Tibial nerve (tissue), 4 donors: ENCODE results near the gene ITGA1. TPM values are rescaled to one million over a fixed set of nuclear protein-coding genes. Genes with fewer than 3 reads are reported as not detected.

ENCODE experiments used
- DNase-seq, 2 donors: peaks; one replicate each; pipeline ENCODE4 v3.0.0-alpha.2; 2019; ENCODE audit warnings: low spot score in 2 of 2
- H3K27ac ChIP-seq, 4 donors: fragments of 200-600 bp; sonication (generic) in 3 of 4; one replicate each; pipeline ENCODE4 v1.5.1; 2017 to 2019; ENCODE audit warnings: mild to moderate bottlenecking in 1 of 4
- H3K27me3 ChIP-seq, 2 donors: fragments of 200-600 bp; sonication (generic) in 1 of 2; one replicate each; pipeline versions ENCODE4 v1.5.1 to v1.6.0; 2017 to 2019
- H3K36me3 ChIP-seq, 3 donors: fragments of 200-600 bp; sonication (generic); one replicate each; pipeline ENCODE4 v1.5.1; 2018 to 2019
- H3K4me1 ChIP-seq, 4 donors: fragments of 200-600 bp; sonication (generic) in 3 of 4; one replicate each; pipeline ENCODE4 v1.5.1; 2017 to 2019
- H3K4me3 ChIP-seq, 4 donors: fragments of 200-600 bp; sonication (generic) in 3 of 4; one replicate each; pipeline ENCODE4 v1.5.1; 2017 to 2019; ENCODE audit warnings: mild to moderate bottlenecking in 1 of 4, moderate library complexity in 1 of 4
- H3K9me3 ChIP-seq, 4 donors: fragments of 200-600 bp; sonication (generic) in 3 of 4; one replicate each; pipeline ENCODE4 v1.5.1; 2017 to 2019
- CTCF ChIP-seq, 5 experiments: fragments of 200-600 bp in 3 of 5; fragments of 450-650 bp in 2 of 5; sonication (generic) in 3 of 5; IDR thresholded peaks; one replicate each; pipeline ENCODE4 v1.5.1; 2016 to 2019; ENCODE audit warnings: antibody characterized with exemption in 5 of 5, mild to moderate bottlenecking in 3 of 5, moderate library complexity in 2 of 5
- EP300 ChIP-seq, 2 donors: sonication (generic); formaldehyde crosslinking; IDR thresholded peaks; one replicate each; pipeline ENCODE4 v1.6.1; 2017; ENCODE audit warnings: antibody characterized with exemption in 2 of 2, mild to moderate bottlenecking in 1 of 2
- POLR2A ChIP-seq, 2 donors: fragments of 450-650 bp; IDR thresholded peaks; one replicate each; pipeline ENCODE4 v1.6.1; 2017; ENCODE audit warnings: antibody characterized with exemption in 2 of 2, mild to moderate bottlenecking in 2 of 2, moderate library complexity in 2 of 2
- WGBS, 2 donors: methylation state at CpG; one replicate each; pipeline ENCODE4 v1.1.5; 2018; 5-methylcytosine and 5-hydroxymethylcytosine counted together
- total RNA-seq, 4 donors: library from RNA; depleted of rRNA; stranded (reverse); fragments of >200 nt; gene quantifications; one replicate each; pipeline ENCODE4 v1.1.0, GENCODE V29; 2016

Gene ITGA1
- 10 to 100 TPM; 26.8 to 62.5 (median 27.7) TPM for total RNA-seq

GRCh38 chr5:52787600-52788504 is at the start of gene ITGA1, which contains the start of gene PELO:
Gene ITGA1 (plus strand): TSS chr5:52787916. CDS start chr5:52788354, 438 bp downstream.
Gene PELO (plus strand): TSS chr5:52787916. CDS start chr5:52800395, 12,479 bp downstream.
- peaks cover 0 to 44% (median 6%) of the 10 kb centered on the region in 4 donors for H3K4me1 ChIP-seq
- no peaks in the 10 kb centered on the region for H3K36me3 ChIP-seq
- peak in 1 of 2 donors; percentile 81 for TF ChIP-seq EP300 (IDR thresholded peaks at IDR 0.05)
- TF ChIP-seq CTCF (IDR thresholded peaks at IDR 0.05) = peak in 3 of 5 experiments; percentile 44 to 45 (median 44)
- peak; percentile 21 to 47 for TF ChIP-seq POLR2A (IDR thresholded peaks at IDR 0.05)
- WGBS, 2 donors = 0% methylated on average over 32 to 48 of the region's 61 CpGs
- H3K9me3 ChIP-seq = no peaks in the 10 kb centered on the region
- peak within 1 kb of the TSS; percentile 75 to 94 (median 88) for H3K27ac ChIP-seq
- no peaks in the 10 kb centered on the region for H3K27me3 ChIP-seq
- peak; percentile 49 to 76 for DNase-seq
- peak within 1 kb of the TSS; percentile 68 to 77 (median 73) for H3K4me3 ChIP-seq

- no peaks in the 10 kb centered on the region for H3K27me3 ChIP-seq
- TF ChIP-seq EP300 (IDR thresholded peaks at IDR 0.05) = no peak
- TF ChIP-seq CTCF (IDR thresholded peaks at IDR 0.05) = no peak
- TF ChIP-seq POLR2A (IDR thresholded peaks at IDR 0.05) = no peak
- H3K36me3 ChIP-seq = no peaks in the 10 kb centered on the region
- H3K27ac ChIP-seq = no peak overlapping the region
- no peak overlapping the region for H3K4me3 ChIP-seq
- no peak for DNase-seq
- no peaks in the 10 kb centered on the region for H3K9me3 ChIP-seq
- peaks cover 0 to 3% (median 0%) of the 10 kb centered on the region in 4 donors for H3K4me1 ChIP-seq
Measured at GRCh38 chr5:52738095-52738506, 49.6 kb upstream of the ITGA1 start.

- TF ChIP-seq POLR2A (IDR thresholded peaks at IDR 0.05) (no peak), EP300 (IDR thresholded peaks at IDR 0.05) (no peak), CTCF (IDR thresholded peaks at IDR 0.05) (no peak)
- Histone ChIP-seq H3K4me1 (peaks cover 0 to 14% (median 2%) of the 10 kb centered on the region in 4 donors), H3K4me3 (no peak overlapping the region), H3K27me3 (no peaks in the 10 kb centered on the region), H3K36me3 (no peaks in the 10 kb centered on the region), H3K9me3 (no peaks in the 10 kb centered on the region), H3K27ac (no peak overlapping the region)
- DNase-seq = no peak
- 59 to 75% methylated on average over 2 of the region's 2 CpGs for WGBS, 2 donors
Measured at GRCh38 chr5:52740007-52740406, 47.7 kb upstream of the ITGA1 start.

- peaks cover 0 to 14% (median 2%) of the 10 kb centered on the region in 4 donors for H3K4me1 ChIP-seq
- TF ChIP-seq EP300 (IDR thresholded peaks at IDR 0.05) (no peak), CTCF (IDR thresholded peaks at IDR 0.05) (no peak), POLR2A (IDR thresholded peaks at IDR 0.05) (no peak)
- H3K36me3 ChIP-seq = no peaks in the 10 kb centered on the region
- 60 to 69% methylated on average over 2 of the region's 2 CpGs for WGBS, 2 donors
- no peaks in the 10 kb centered on the region for H3K27me3 ChIP-seq
- H3K4me3 ChIP-seq = no peak overlapping the region
- no peak for DNase-seq
- no peak overlapping the region for H3K27ac ChIP-seq
- no peaks in the 10 kb centered on the region for H3K9me3 ChIP-seq
Measured at GRCh38 chr5:52743012-52743411, 44.7 kb upstream of the ITGA1 start.

GRCh38 chr5:52743529-52743928 is 44.2 kb upstream of the ITGA1 start:
- WGBS, 2 donors = 65 to 71% methylated on average over 3 of the region's 3 CpGs
- Histone ChIP-seq H3K27ac (no peak overlapping the region), H3K9me3 (no peaks in the 10 kb centered on the region), H3K27me3 (no peaks in the 10 kb centered on the region), H3K36me3 (no peaks in the 10 kb centered on the region), H3K4me3 (no peak overlapping the region), H3K4me1 (peaks cover 0 to 14% (median 2%) of the 10 kb centered on the region in 4 donors)
- no peak for TF ChIP-seq EP300 (IDR thresholded peaks at IDR 0.05)
- no peak for TF ChIP-seq POLR2A (IDR thresholded peaks at IDR 0.05)
- TF ChIP-seq CTCF (IDR thresholded peaks at IDR 0.05) = no peak
- no peak for DNase-seq
